HG03060 (cell line): ENCODE results near the gene TMEM134.

Source experiments
- ATAC-seq: cut with Tn5 transposase; IDR thresholded peaks from one replicate; pipeline ENCODE4 v1.9.1; 2021; ENCODE audit warnings: low read depth, moderate number of reproducible peaks; ENCODE audit not compliant: unreplicated experiment

The TMEM134 gene

GRCh38 chr11:67463680-67464410 is 5.2 kb downstream of the TMEM134 start:
- no peak for ATAC-seq

- ATAC-seq = no peak
Observed at GRCh38 chr11:67463186-67463585, 5.9 kb downstream of the TMEM134 start.

- ATAC-seq = no peak
Observed at GRCh38 chr11:67458266-67458665, 10.8 kb downstream of the TMEM134 start.

GRCh38 chr11:67457453-67457852 is 11.6 kb downstream of the TMEM134 start:
- no peak for ATAC-seq

GRCh38 chr11:67456068-67456705 is 12.9 kb downstream of the TMEM134 start:
- ATAC-seq = no peak

GRCh38 chr11:67455054-67455453 is 14.0 kb downstream of the TMEM134 start, which contains the start of gene CABP4:
Gene CABP4, plus strand, starts transcription at chr11:67455354. Its CDS starts 70 bp downstream, at chr11:67455424.
- no peak for ATAC-seq

- no peak for ATAC-seq
Observed at GRCh38 chr11:67453816-67454732, 15.0 kb downstream of the TMEM134 start.

- no peak for ATAC-seq
Observed at GRCh38 chr11:67452141-67452952, 16.7 kb downstream of the TMEM134 start, which contains the start of gene GPR152. Gene GPR152, minus strand, starts transcription at chr11:67452729. Its CDS starts 5 bp downstream, at chr11:67452724.

- ATAC-seq = no peak
Observed at GRCh38 chr11:67451658-67451976, 17.4 kb downstream of the TMEM134 start.

- ATAC-seq = no peak
Observed at GRCh38 chr11:67450796-67451657, 18.0 kb downstream of the TMEM134 start.

GRCh38 chr11:67449116-67449844 is 19.8 kb downstream of the TMEM134 start:
- ATAC-seq = no peak

- ATAC-seq = no peak
Observed at GRCh38 chr11:67448220-67448609, 20.8 kb downstream of the TMEM134 start.

- ATAC-seq = no peak
Observed at GRCh38 chr11:67445515-67445914, 23.5 kb downstream of the TMEM134 start.

GRCh38 chr11:67442504-67443404 is 26.3 kb downstream of the TMEM134 start:
- no peak for ATAC-seq

- no peak for ATAC-seq
Observed at GRCh38 chr11:67441731-67442351, 27.2 kb downstream of the TMEM134 start.

- ATAC-seq = no peak
Observed at GRCh38 chr11:67441098-67441563, 27.9 kb downstream of the TMEM134 start.
